Sigmoid colon (tissue), 4 donors: ENCODE data around the gene MICAL2.

Experiments
- POLR2AphosphoS5 ChIP-seq, 4 donors: sonication (generic); formaldehyde crosslinking; IDR thresholded peaks; one replicate each; pipeline ENCODE4 v1.6.1; 2017; ENCODE audit warnings: antibody characterized with exemption in 4 of 4
- TF ChIP-seq, protein P1 (sequence below), 4 experiments: fragments of 450-650 bp in 3 of 4; fragments of 200-600 bp in 1 of 4; IDR thresholded peaks; one replicate each; pipeline ENCODE4 v1.5.1; 2016 to 2019; ENCODE audit warnings: antibody characterized with exemption in 4 of 4, mild to moderate bottlenecking in 3 of 4, moderate library complexity in 2 of 4

DNA sequence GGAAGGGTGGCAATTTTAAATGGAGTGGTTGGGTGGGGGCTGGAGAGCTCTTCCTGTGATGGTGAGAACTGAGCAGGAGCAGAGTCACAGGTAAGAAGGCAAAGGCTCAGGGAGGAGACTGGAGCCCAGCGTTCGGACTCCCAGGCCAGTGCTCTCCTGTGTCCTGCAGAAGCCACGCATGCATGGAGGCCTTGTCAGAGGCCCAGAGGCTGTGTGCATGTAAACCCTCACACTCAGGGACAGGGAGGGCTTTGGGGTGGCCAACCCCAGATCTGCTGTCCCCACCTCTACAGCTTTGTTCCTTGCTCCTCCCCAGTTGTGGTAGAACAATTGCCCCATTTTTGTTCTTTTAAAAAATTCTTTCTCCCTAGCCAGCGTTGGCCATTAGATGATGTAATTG lies 136.6 kb downstream of the MICAL2 start:
- TF ChIP-seq POLR2AphosphoS5 (IDR thresholded peaks at IDR 0.05): no peak
- TF ChIP-seq, protein P1, sequence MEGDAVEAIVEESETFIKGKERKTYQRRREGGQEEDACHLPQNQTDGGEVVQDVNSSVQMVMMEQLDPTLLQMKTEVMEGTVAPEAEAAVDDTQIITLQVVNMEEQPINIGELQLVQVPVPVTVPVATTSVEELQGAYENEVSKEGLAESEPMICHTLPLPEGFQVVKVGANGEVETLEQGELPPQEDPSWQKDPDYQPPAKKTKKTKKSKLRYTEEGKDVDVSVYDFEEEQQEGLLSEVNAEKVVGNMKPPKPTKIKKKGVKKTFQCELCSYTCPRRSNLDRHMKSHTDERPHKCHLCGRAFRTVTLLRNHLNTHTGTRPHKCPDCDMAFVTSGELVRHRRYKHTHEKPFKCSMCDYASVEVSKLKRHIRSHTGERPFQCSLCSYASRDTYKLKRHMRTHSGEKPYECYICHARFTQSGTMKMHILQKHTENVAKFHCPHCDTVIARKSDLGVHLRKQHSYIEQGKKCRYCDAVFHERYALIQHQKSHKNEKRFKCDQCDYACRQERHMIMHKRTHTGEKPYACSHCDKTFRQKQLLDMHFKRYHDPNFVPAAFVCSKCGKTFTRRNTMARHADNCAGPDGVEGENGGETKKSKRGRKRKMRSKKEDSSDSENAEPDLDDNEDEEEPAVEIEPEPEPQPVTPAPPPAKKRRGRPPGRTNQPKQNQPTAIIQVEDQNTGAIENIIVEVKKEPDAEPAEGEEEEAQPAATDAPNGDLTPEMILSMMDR (IDR thresholded peaks at IDR 0.05): no peak
